Liver (tissue), 9 donors: Measurements from ENCODE around the gene ACOT11. TPM values are rescaled to one million over a fixed set of nuclear protein-coding genes. Genes with fewer than 3 reads are reported as not detected.

Source experiments
- DNase-seq: peaks from one replicate; pipeline ENCODE4 v3.0.0-alpha.2; 2017; ENCODE audit warnings: low spot score
- H3K27ac ChIP-seq, 2 donors: one replicate each; pipeline ENCODE4 v1.7.0; 2013; ENCODE audit warnings: inconsistent platforms in 2 of 2, low read length in 2 of 2, control low read depth in 1 of 2, low read depth in 1 of 2, mild to moderate bottlenecking in 1 of 2
- H3K27me3 ChIP-seq, 4 donors: one replicate each; pipeline versions ENCODE4 v1.6.1 to v1.7.0; 2013; ENCODE audit warnings: low read length in 3 of 4, inconsistent platforms in 1 of 4, mild to moderate bottlenecking in 1 of 4, moderate library complexity in 1 of 4; ENCODE audit not compliant: control insufficient read depth in 4 of 4, insufficient read depth in 4 of 4
- H3K36me3 ChIP-seq, 4 donors: one replicate each; pipeline versions ENCODE4 v1.6.1 to v1.7.0; 2013; ENCODE audit warnings: low read length in 3 of 4, mild to moderate bottlenecking in 3 of 4, low read depth in 1 of 4, moderate library complexity in 1 of 4; ENCODE audit not compliant: control insufficient read depth in 4 of 4, insufficient read depth in 3 of 4
- H3K4me1 ChIP-seq, 4 donors: one replicate each; pipeline versions ENCODE4 v1.6.1 to v1.7.0; 2013; ENCODE audit warnings: low read length in 3 of 4, mild to moderate bottlenecking in 3 of 4, moderate library complexity in 1 of 4; ENCODE audit not compliant: control insufficient read depth in 4 of 4, insufficient read depth in 4 of 4
- H3K4me3 ChIP-seq, 3 donors: one replicate each; pipeline versions ENCODE4 v1.6.1 to v1.7.0; 2013; ENCODE audit warnings: low read length in 3 of 3, control low read depth in 1 of 3, low read depth in 1 of 3, mild to moderate bottlenecking in 1 of 3
- H3K9ac ChIP-seq, 2 donors: one replicate each; pipeline ENCODE4 v1.7.0; 2013; ENCODE audit warnings: low read length in 2 of 2, mild to moderate bottlenecking in 2 of 2, moderate library complexity in 2 of 2, control low read depth in 1 of 2, low read depth in 1 of 2
- H3K9me3 ChIP-seq, 4 donors: one replicate each; pipeline versions ENCODE4 v1.6.1 to v1.7.0; 2013; ENCODE audit warnings: low read length in 3 of 4; ENCODE audit not compliant: control insufficient read depth in 4 of 4
- ATF3 ChIP-seq: IDR thresholded peaks from 2 replicates; pipeline ENCODE4 v1.6.1; 2016; ENCODE audit warnings: antibody characterized with exemption
- EGR1 ChIP-seq, 2 donors: IDR thresholded peaks; 2 replicates each; pipeline ENCODE4 v1.6.1; 2016 to 2018; ENCODE audit warnings: antibody characterized with exemption in 2 of 2, low read depth in 2 of 2
- FOXA1 ChIP-seq: IDR thresholded peaks from 2 replicates; pipeline ENCODE4 v1.6.1; 2016; ENCODE audit warnings: antibody characterized with exemption
- FOXA2 ChIP-seq: IDR thresholded peaks from 2 replicates; pipeline ENCODE4 v1.6.1; 2016; ENCODE audit warnings: antibody characterized with exemption
- GABPA ChIP-seq, 2 donors: IDR thresholded peaks in 1 of 2; conservative IDR thresholded peaks in 1 of 2; 2 replicates each; pipeline ENCODE4 v1.6.1; 2016; ENCODE audit warnings: antibody characterized with exemption in 2 of 2, mild to moderate bottlenecking in 1 of 2, moderate library complexity in 1 of 2
- HNF4A ChIP-seq, 2 donors: conservative IDR thresholded peaks; 2 replicates each; pipeline ENCODE4 v1.6.1; 2016; ENCODE audit warnings: antibody characterized with exemption in 2 of 2, mild to moderate bottlenecking in 2 of 2
- MAX ChIP-seq: IDR thresholded peaks from 2 replicates; pipeline ENCODE4 v1.6.1; 2016; ENCODE audit warnings: antibody characterized with exemption
- RAD21 ChIP-seq, 2 donors: IDR thresholded peaks; 2 replicates each; pipeline ENCODE4 v1.6.1; 2016; ENCODE audit warnings: antibody characterized with exemption in 2 of 2, mild to moderate bottlenecking in 2 of 2
- REST ChIP-seq: IDR thresholded peaks from 2 replicates; pipeline ENCODE4 v1.6.1; 2016; ENCODE audit warnings: antibody characterized with exemption, mild to moderate bottlenecking
- RXRA ChIP-seq, 2 donors: IDR thresholded peaks; 2 replicates each; pipeline ENCODE4 v1.6.1; 2017 to 2018; ENCODE audit warnings: antibody characterized with exemption in 2 of 2, mild to moderate bottlenecking in 1 of 2
- SP1 ChIP-seq: IDR thresholded peaks from 2 replicates; pipeline ENCODE4 v1.6.1; 2018; ENCODE audit warnings: antibody characterized with exemption, mild to moderate bottlenecking
- TAF1 ChIP-seq: conservative IDR thresholded peaks from 2 replicates; pipeline ENCODE4 v1.6.1; 2016; ENCODE audit warnings: antibody characterized with exemption, mild to moderate bottlenecking
- YY1 ChIP-seq: IDR thresholded peaks from 2 replicates; pipeline ENCODE4 v1.6.1; 2016; ENCODE audit warnings: antibody characterized with exemption, mild to moderate bottlenecking
- ZBTB33 ChIP-seq: IDR thresholded peaks from 2 replicates; pipeline ENCODE4 v1.6.1; 2016; ENCODE audit warnings: antibody characterized with exemption
- WGBS: extraction: QIAGEN DNeasy Blood & Tissue Kit; methylation state at CpG from one replicate; pipeline ENCODE4 v1.1.7; 2013; 5-methylcytosine and 5-hydroxymethylcytosine counted together
- polyA plus RNA-seq, 2 donors: library from polyadenylated mRNA; stranded (reverse) in 1 of 2; unstranded in 1 of 2; fragments of 200-250 nt in 1 of 2; fragments of >200 nt in 1 of 2; fragmentation: Nextera tagmentation in 1 of 2; extraction: Ambion mirVana in 1 of 2; gene quantifications; one replicate each; pipeline versions ENCODE4 v1.2.1 to v1.2.3, GENCODE V29; 2013 to 2015
- total RNA-seq, 2 donors: library from RNA; depleted of rRNA; stranded (reverse); fragments of >200 nt; gene quantifications; one replicate each; pipeline ENCODE4 v1.2.3, GENCODE V29; 2014
- donor health status: healthy.
- donor health status: healthy.
- donor health status: healthy.
- donor health status: healthy.
- donor health status: healthy.

The ACOT11 gene
- total and polyA plus RNA-seq, 4 donors = 0.13 to 1.1 (median 0.50) TPM

DNA sequence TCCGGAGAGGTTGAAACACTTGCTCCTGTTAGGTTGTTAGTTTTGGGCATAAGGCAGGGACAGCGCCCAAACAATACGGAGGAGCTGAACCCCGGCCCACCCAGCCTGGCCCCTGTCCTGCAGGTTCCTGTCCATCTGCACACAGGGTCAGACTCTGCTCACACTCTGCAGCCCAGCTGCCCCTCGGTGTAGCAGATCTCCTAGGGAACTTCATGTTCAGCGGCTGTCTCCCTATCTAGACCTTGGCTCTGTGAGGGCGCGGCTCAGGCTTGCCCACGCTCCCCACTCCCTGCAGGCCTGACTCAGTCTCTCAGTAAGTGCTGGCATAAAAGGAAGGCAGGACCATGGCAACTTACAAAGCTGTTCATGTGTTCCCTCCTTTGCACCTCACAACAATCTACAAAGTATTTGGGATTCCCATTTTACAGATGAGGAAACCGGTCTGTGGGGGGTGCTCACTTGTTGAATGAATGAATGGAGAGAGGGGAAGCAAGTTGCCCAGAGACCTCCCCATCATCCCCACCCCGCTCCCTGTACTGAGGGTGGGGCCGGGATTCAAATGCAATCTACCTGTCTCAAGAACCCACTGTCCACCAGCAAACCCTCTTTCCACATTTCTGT lies 26.2 kb downstream of the ACOT11 start (continued):
- no peak for TF ChIP-seq YY1

DNA sequence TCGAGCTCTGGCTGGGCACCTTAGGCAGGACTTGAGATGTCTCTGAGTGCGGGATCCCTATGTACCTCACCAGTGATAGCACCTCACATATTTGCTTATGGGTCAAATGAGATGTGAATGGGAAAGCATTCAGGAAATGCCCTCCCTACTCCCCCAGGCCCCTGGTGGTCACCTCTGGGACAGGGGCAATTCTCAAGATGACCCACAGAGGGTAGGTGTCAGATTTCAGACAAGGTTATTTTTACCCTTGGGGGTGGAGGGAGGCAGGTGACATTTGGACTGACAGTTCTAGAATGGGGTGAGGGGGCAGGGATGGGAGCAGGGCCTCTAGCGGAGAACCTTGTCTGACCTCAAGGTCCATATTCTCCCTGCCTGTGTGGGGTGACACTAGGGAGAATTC lies 27.1 kb downstream of the ACOT11 start:
- Histone ChIP-seq H3K9ac (no peak overlapping the region), H3K36me3 (no peaks in the 10 kb centered on the region), H3K27ac (no peak overlapping the region), H3K4me3 (no peak overlapping the region), H3K27me3 (no peaks in the 10 kb centered on the region), H3K4me1 (peaks cover 0 to 4% (median under 1%) of the 10 kb centered on the region in 4 donors), H3K9me3 (no peaks in the 10 kb centered on the region)
- peak in 1 of 2 donors; percentile 39 for TF ChIP-seq RXRA (IDR thresholded peaks at IDR 0.05)
- TF ChIP-seq GABPA (IDR thresholded peaks at IDR 0.05 in 1 of 2, conservative IDR thresholded peaks at IDR 0.05 in 1 of 2) = no peak
- no peak for DNase-seq
- WGBS = 93% methylated on average over 3 of the region's 3 CpGs

GRCh38 chr1:54575605-54576290 lies 27.7 kb downstream of the ACOT11 start:
- no peaks in the 10 kb centered on the region for H3K36me3 ChIP-seq
- no peak overlapping the region for H3K9ac ChIP-seq
- H3K4me3 ChIP-seq = no peak overlapping the region
- no peaks in the 10 kb centered on the region for H3K27me3 ChIP-seq
- peaks cover 0 to 4% (median 2%) of the 10 kb centered on the region in 4 donors for H3K4me1 ChIP-seq
- WGBS = 94% methylated on average over 8 of the region's 8 CpGs
- no peak overlapping the region for H3K27ac ChIP-seq
- H3K9me3 ChIP-seq = no peaks in the 10 kb centered on the region
- no peak for TF ChIP-seq FOXA1
- TF ChIP-seq HNF4A (conservative IDR thresholded peaks at IDR 0.05) = no peak
- no peak for TF ChIP-seq RXRA (IDR thresholded peaks at IDR 0.05)
- no peak for TF ChIP-seq MAX
- no peak for TF ChIP-seq FOXA2
- no peak for TF ChIP-seq TAF1
- TF ChIP-seq ATF3 = no peak
- TF ChIP-seq SP1 = no peak
- TF ChIP-seq EGR1 (IDR thresholded peaks at IDR 0.05; ENCODE audit: low read depth in 2 of 2) = no peak
- no peak for TF ChIP-seq ZBTB33
- TF ChIP-seq GABPA (IDR thresholded peaks at IDR 0.05 in 1 of 2, conservative IDR thresholded peaks at IDR 0.05 in 1 of 2) = no peak
- TF ChIP-seq REST = no peak
- TF ChIP-seq RAD21 (IDR thresholded peaks at IDR 0.05) = no peak
- no peak for DNase-seq
